ENCODE measurements around the gene TRIM34.

TRIM34 gene

GRCh38 chr11:5621580-5621979 lies 3.2 kb upstream of the TRIM34 start:
- TF ChIP-seq CTCF (IDR thresholded peaks at IDR 0.05; ENCODE audit: borderline replicate concordance, insufficient read depth, low read depth, low read length): no peak
- no peak overlapping the region for H3K4me3 ChIP-seq (ENCODE audit: low read depth, low read length)

GRCh38 chr11:5622802-5623201 lies 2.0 kb upstream of the TRIM34 start:
- TF ChIP-seq CTCF (IDR thresholded peaks at IDR 0.05; ENCODE audit: borderline replicate concordance, insufficient read depth, low read depth, low read length): no peak
- no peak overlapping the region for H3K4me3 ChIP-seq (ENCODE audit: low read depth, low read length)

GRCh38 chr11:5625281-5625680 lies 480 bp downstream of the TRIM34 start:
- TF ChIP-seq CTCF (IDR thresholded peaks at IDR 0.05; ENCODE audit: borderline replicate concordance, insufficient read depth, low read depth, low read length): no peak
- peak overlapping the region; percentile 63 for H3K4me3 ChIP-seq (ENCODE audit: low read depth, low read length)

- no peak overlapping the region for H3K4me3 ChIP-seq (ENCODE audit: low read depth, low read length)
- TF ChIP-seq CTCF (IDR thresholded peaks at IDR 0.05; ENCODE audit: borderline replicate concordance, insufficient read depth, low read depth, low read length): no peak
Measured at GRCh38 chr11:5626196-5626595, 1.4 kb downstream of the TRIM34 start.

GRCh38 chr11:5631417-5631816 lies 6.6 kb downstream of the TRIM34 start:
- no peak for TF ChIP-seq CTCF (IDR thresholded peaks at IDR 0.05; ENCODE audit: borderline replicate concordance, insufficient read depth, low read depth, low read length)
- H3K4me3 ChIP-seq (ENCODE audit: low read depth, low read length): no peak overlapping the region

GRCh38 chr11:5631969-5632635 lies 7.3 kb downstream of the TRIM34 start:
- TF ChIP-seq CTCF (IDR thresholded peaks at IDR 0.05; ENCODE audit: borderline replicate concordance, insufficient read depth, low read depth, low read length): no peak
- peak overlapping the region; percentile 8 for H3K4me3 ChIP-seq (ENCODE audit: low read depth, low read length)

GRCh38 chr11:5639953-5640352 lies 15.2 kb downstream of the TRIM34 start:
- no peak for TF ChIP-seq CTCF (IDR thresholded peaks at IDR 0.05; ENCODE audit: borderline replicate concordance, insufficient read depth, low read depth, low read length)
- no peak overlapping the region for H3K4me3 ChIP-seq (ENCODE audit: low read depth, low read length)
